HCT116 (cell line): Measurements from ENCODE around the gene SUGP2.
"Not testable (repeated sequence)": the region's sequence is repeated elsewhere in the genome, so short reads cannot be mapped to it uniquely, and the experiment has no call there.

Experiments
- ATF3 ChIP-seq: IDR thresholded peaks from 2 replicates; pipeline ENCODE4 v1.6.1; 2012
- CTCF ChIP-seq, 3 experiments: fragments of 200-600 bp in 1 of 3; sonication (generic) in 1 of 3; IDR thresholded peaks in 2 of 3; conservative IDR thresholded peaks in 1 of 3; 2 replicates each; pipeline ENCODE4 v1.5.1; 2012 to 2017; ENCODE audit warnings: low read depth in 2 of 3, low read length in 2 of 3, antibody characterized with exemption in 1 of 3, borderline replicate concordance in 1 of 3, control low read depth in 1 of 3, mild to moderate bottlenecking in 1 of 3, mixed read lengths in 1 of 3, mixed run types in 1 of 3, moderate library complexity in 1 of 3; ENCODE audit not compliant: insufficient read depth in 1 of 3
- EZH2 ChIP-seq: fragments of 200-600 bp; sonication (generic); IDR thresholded peaks from 2 replicates; pipeline ENCODE4 v1.6.1; 2017; ENCODE audit warnings: antibody characterized with exemption, mixed run types
- EZH2phosphoT487 ChIP-seq: fragments of 200-600 bp; IDR thresholded peaks from 2 replicates; pipeline ENCODE4 v1.6.1; 2018; ENCODE audit warnings: antibody characterized with exemption, borderline replicate concordance
- JUND ChIP-seq: IDR thresholded peaks from 2 replicates; pipeline ENCODE4 v1.6.1; 2012
- POLR2A ChIP-seq: IDR thresholded peaks from 2 replicates; pipeline ENCODE4 v1.7.0; 2011; ENCODE audit warnings: borderline replicate concordance; ENCODE audit not compliant: insufficient read depth, insufficient read length; ENCODE audit errors: extremely low read depth
- POLR2AphosphoS5 ChIP-seq: IDR thresholded peaks from 2 replicates; pipeline ENCODE4 v1.6.1; 2011; ENCODE audit warnings: mild to moderate bottlenecking, low read depth, low read length, moderate library complexity
- RAD21 ChIP-seq: IDR thresholded peaks from 2 replicates; pipeline ENCODE4 v1.6.1; 2012; ENCODE audit warnings: low read depth, mild to moderate bottlenecking
- REST ChIP-seq: IDR thresholded peaks from 2 replicates; pipeline ENCODE4 v1.6.1; 2012; ENCODE audit warnings: low read depth
- SIN3A ChIP-seq: IDR thresholded peaks from 2 replicates; pipeline ENCODE4 v1.6.1; 2012; ENCODE audit warnings: low read depth
- SP1 ChIP-seq: IDR thresholded peaks from 2 replicates; pipeline ENCODE4 v1.6.1; 2012; ENCODE audit warnings: low read depth
- SRF ChIP-seq: IDR thresholded peaks from 2 replicates; pipeline ENCODE4 v1.6.1; 2012; ENCODE audit warnings: low read depth

- TF ChIP-seq ATF3; CTCF (IDR thresholded peaks at IDR 0.05 in 2 of 3, conservative IDR thresholded peaks at IDR 0.05 in 1 of 3; ENCODE audit: borderline replicate concordance in 1 of 3, insufficient read depth in 1 of 3, low read depth in 2 of 3, low read length in 2 of 3); SIN3A; JUND; POLR2A; REST; SRF; POLR2AphosphoS5; RAD21; EZH2; EZH2phosphoT487; SP1: not testable (repeated sequence)
Observed at GRCh38 chr19:18952364-18953003, 80.8 kb downstream of the SUGP2 start.
